Tibial nerve (tissue), 4 donors: ENCODE results near the gene ARAF.

Source experiments
- EP300 ChIP-seq, 2 donors: sonication (generic); formaldehyde crosslinking; IDR thresholded peaks; one replicate each; pipeline ENCODE4 v1.6.1; 2017; ENCODE audit warnings: antibody characterized with exemption in 2 of 2, mild to moderate bottlenecking in 1 of 2
- POLR2A ChIP-seq, 2 donors: fragments of 450-650 bp; IDR thresholded peaks; one replicate each; pipeline ENCODE4 v1.6.1; 2017; ENCODE audit warnings: antibody characterized with exemption in 2 of 2, mild to moderate bottlenecking in 2 of 2, moderate library complexity in 2 of 2
- TF ChIP-seq, protein P1 (sequence below), 5 experiments: fragments of 200-600 bp in 3 of 5; fragments of 450-650 bp in 2 of 5; sonication (generic) in 3 of 5; IDR thresholded peaks; one replicate each; pipeline ENCODE4 v1.5.1; 2016 to 2019; ENCODE audit warnings: antibody characterized with exemption in 5 of 5, mild to moderate bottlenecking in 3 of 5, moderate library complexity in 2 of 5

DNA sequence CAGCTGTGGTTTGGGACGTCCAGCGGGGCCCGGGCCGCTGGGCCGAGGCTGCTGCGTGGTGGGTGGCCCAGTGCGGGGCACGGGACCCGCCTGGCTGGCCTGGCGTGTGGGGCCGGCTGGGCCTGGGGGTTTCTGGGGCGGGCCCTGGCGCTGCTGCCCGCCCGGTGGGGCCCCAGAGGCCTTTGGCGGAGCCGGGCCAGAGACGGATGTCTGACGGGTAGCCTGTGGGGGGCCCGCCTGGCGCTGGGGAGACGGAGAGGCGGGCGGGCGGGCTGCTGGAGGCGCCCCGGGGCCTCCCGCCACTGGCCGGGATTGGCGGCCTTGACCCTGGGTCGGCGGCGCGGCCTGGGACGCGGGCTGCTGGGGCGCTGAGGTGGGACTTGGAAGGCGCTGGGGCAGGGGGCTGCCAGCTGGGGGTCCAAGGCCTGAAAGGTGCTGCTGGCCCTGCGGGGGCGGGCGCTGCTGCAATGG, 13.1 kb downstream of the ARAF start:
- TF ChIP-seq, protein P1, sequence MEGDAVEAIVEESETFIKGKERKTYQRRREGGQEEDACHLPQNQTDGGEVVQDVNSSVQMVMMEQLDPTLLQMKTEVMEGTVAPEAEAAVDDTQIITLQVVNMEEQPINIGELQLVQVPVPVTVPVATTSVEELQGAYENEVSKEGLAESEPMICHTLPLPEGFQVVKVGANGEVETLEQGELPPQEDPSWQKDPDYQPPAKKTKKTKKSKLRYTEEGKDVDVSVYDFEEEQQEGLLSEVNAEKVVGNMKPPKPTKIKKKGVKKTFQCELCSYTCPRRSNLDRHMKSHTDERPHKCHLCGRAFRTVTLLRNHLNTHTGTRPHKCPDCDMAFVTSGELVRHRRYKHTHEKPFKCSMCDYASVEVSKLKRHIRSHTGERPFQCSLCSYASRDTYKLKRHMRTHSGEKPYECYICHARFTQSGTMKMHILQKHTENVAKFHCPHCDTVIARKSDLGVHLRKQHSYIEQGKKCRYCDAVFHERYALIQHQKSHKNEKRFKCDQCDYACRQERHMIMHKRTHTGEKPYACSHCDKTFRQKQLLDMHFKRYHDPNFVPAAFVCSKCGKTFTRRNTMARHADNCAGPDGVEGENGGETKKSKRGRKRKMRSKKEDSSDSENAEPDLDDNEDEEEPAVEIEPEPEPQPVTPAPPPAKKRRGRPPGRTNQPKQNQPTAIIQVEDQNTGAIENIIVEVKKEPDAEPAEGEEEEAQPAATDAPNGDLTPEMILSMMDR (IDR thresholded peaks at IDR 0.05), result no peak
- TF ChIP-seq EP300 (IDR thresholded peaks at IDR 0.05) (no peak), POLR2A (IDR thresholded peaks at IDR 0.05) (no peak)
